C1 segment of cervical spinal cord (tissue), 14 donors: ENCODE measurements around the gene CNTF.

Experiments used
- DNase-seq, 14 donors: peaks; one replicate each; lab custom pipeline; 2025; lab: John Stamatoyannopoulos, UW

The CNTF gene

GRCh38 chr11:58606930-58607714 lies 15.3 kb upstream of the CNTF start:
- no peak for DNase-seq

DNA sequence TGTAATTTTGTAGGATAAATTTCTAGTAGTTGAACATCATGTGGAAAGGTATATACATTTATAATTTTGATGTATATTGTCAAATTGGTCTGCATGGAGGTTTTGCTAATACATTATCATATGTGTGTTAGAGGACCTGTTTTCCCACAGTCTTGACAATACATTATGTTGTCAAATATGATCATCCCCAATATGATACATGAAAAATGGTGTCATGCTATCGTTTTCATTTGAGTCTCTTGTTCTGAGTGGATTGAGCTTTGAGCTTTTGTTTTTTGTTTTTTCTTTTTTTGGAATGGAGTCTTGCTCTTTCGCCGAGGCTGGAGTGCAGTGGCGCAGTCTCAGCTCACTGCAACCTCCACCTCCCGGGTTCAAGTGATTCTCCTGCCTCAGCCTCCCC lies 14.1 kb upstream of the CNTF start:
- no peak for DNase-seq

DNA sequence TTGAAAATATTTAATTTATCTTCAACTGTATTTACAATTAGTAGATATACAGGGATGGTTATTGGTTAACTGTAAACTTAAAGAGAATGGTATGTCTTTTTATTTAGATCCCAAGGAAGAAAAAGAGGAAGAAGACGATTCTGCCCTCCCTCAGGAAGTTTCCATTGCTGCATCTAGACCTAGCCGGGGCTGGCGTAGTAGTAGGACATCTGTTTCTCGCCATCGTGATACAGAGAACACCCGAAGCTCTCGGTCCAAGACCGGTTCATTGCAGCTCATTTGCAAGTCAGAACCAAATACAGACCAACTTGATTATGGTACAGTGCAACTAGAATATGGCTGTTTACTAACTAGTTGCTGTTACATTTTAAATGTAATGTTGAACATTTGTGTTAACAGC lies 12.7 kb upstream of the CNTF start:
- no peak for DNase-seq

GRCh38 chr11:58613228-58613627 lies 9.2 kb upstream of the CNTF start:
- no peak for DNase-seq

DNA sequence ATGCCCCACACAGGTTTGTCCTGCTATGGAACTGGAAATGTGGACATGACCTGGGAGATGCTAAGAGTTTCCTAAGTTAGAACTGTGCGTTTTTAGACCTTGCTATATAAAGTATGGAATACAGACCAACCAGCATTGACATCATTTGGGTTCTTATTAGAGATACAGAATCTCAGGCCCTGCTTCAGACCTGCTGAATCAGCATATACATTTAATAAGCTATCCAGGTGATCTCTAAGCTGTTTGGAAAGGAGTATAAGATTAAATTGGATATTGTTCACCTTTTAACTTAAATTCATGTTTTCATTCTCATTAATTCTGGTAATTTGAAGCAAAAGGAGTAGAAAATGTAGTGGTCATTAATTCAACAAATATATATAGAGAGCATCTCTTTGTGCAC lies 6.9 kb upstream of the CNTF start:
- no peak for DNase-seq

- no peak for DNase-seq
Observed at GRCh38 chr11:58616594-58616993, 5.9 kb upstream of the CNTF start.

GRCh38 chr11:58617976-58618557 lies 4.4 kb upstream of the CNTF start:
- no peak for DNase-seq

GRCh38 chr11:58621586-58622262 lies 741 bp upstream of the CNTF start:
- no peak for DNase-seq

DNA sequence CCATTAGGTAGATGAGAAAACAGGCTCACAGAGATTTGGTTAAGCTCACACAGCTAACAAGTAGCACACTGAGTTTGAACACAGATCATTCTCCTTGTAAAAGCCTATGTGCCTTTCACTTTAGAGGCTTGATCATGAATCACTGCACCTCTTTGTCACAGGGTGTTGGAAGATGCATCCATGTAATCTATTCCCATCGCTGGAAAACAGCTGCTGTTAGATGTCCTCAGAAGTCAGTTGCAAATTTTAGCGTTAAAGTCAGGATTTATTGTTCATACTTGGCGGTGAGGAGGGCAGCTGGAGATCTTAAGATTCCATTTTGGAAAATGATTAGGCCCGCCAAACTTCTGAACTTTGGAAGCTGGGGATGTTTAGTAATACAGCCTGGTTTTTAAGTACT lies 2.6 kb downstream of the CNTF start:
- DNase-seq = no peak

GRCh38 chr11:58625826-58626460 lies 3.5 kb downstream of the CNTF start:
- no peak for DNase-seq

DNA sequence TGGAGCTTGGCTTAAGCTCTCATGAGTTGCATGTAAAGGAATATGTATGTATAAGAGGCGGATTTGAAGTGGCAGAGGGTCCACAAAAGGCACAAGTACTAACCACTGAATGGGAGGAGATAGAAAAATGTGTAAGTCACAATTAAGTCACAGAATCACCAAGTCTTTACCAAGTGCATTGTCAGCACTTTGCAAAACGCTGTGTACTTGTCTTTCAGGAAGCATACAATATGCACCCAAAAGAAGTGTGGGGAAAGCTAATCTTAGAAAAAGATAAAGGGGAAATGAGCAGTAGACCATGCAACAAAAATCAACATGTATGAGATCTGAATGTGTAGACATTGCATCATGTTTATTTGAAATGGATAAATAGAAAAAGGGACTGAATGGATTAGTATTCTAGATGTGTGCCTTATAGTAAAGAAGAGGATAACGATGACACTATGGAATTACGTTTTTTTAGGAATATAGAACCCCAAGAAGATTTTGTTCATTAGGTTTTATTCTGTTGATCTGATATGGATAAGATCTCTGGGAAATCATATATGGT lies 4.5 kb downstream of the CNTF start:
- DNase-seq = no peak

DNA sequence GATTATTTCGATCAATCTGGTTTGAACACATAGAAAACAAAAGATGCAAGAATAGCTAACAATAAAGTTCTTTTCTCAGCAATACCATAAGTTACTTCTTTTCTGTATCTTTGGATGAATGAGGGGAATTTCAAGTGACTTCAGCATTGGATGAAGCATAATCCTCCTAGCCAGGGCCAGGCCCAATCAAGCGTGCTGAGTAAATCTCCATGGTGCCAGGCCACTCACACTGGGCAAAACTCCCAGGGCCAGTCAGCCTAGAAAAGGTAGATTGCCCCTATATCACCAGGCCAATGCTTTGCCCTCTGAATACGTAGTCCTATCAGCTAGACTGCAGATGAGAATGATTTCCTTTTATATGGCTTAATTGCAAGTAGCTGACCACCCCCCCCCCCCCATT lies 6.0 kb downstream of the CNTF start:
- peak in 3 of 14 donors; percentile 12 to 26 (median 17) for DNase-seq

GRCh38 chr11:58629857-58630256 lies 7.4 kb downstream of the CNTF start:
- no peak for DNase-seq

- DNase-seq = no peak
Observed at GRCh38 chr11:58631378-58631777, 8.9 kb downstream of the CNTF start.

DNA sequence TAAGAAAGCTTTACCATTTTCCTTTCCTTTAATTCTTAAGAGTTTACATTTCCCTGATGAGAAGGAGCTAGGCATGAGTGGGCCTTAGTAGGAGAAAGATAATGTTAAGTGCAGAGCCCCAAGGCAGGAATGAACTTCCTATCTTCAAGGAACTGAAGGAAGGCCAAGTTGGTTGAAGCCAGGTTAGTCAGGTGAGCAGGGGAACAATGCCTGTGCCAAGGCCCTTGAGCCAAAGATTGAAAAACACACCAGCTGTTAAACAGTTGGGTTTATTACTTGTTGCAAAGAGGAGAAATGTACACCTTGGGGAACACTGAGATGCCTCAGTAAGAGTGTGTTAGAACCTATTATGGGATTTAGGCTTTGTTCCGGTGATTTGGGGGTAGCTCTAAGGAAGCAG lies 10.0 kb downstream of the CNTF start:
- DNase-seq = no peak

DNA sequence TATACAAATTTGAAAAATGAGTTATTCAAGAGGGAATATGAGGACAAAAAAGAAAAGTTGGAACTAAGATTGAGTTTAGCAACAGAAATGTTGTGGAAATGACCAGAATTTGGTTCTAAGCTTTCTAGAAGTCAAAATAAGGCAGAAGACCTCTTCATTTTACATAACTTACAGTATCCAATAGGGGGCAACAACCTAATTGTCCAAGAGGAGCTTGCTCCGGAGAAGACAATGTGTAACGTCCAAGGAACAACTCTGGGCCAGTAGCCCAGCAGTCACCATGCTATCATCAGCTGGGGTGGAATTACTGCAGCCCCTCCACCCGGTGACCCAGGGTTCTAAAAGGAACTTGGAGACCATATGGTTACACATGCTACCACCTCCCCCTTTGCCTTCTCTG lies 14.1 kb downstream of the CNTF start:
- DNase-seq = no peak

DNA sequence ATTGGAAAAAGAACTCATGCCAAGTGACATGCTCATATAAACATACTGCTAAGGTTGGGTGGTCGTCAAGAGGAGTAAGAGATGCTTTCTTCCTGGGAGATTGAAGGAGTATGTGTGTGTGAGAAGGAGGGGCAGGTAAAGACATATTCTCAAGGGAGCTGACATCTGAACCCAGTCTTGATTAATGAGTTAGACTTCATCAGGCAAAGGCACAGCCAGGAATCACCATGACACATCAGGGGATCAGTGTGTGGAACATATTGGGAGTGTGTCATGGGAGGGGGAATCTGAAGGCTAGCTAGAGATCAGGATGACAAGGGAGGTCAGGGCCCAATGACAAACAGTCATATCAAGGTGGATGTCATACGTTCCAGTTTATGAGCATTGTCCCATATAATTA lies 14.9 kb downstream of the CNTF start:
- DNase-seq = no peak

DNA sequence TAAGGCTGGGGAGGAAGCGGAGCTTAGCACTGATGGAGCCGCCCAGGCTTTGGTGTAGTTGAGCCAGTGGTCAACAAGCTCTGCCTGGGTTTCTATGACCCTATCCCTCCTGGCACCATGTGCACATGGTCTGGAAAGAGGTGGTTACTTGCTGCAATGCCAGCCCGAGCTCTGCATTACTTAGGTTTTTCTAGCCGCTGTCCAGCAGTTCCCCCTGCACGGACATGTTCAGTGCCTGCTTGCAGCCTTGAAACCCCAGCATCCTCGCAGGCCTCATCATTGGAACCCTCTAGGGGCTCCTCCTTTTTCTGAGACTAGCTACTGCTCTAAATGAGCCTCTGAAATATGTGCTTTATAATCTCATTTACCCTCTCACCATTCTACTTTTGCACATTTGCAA lies 16.6 kb downstream of the CNTF start:
- DNase-seq = no peak

GRCh38 chr11:58639669-58640068 lies 17.2 kb downstream of the CNTF start:
- DNase-seq = no peak

DNA sequence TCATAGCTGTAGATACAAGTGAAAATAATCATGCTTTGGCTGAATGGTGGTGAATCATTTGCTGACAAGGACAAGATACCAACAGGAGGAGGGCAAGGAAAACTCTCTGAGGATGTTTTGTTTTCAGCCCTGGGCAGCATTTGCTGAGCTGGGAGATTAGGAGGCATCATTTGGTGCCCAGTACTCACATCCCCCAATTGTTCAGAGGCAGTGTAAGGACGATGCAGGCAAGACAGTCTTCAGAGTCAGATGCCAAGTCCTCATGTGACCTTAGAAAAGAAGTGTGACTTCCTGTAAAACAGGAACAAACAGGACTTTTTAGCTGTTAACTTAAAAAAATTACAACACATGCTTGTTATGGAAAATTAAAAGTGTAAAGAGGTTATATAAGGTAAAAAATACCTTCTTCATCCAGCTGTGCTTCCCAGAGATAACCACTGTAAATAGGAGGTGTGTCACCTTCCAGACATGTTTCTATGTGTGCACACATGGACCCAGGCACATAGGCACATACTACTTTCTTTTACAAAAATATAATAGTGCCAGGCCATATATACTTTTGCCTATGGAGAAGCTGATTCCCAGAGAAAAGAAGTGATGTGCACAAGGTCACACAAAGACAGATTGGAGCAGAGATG lies 18.0 kb downstream of the CNTF start:
- peak in 1 of 14 donors; percentile 6 for DNase-seq

- DNase-seq = no peak
Observed at GRCh38 chr11:58641341-58641740, 18.9 kb downstream of the CNTF start.
